Activated T-helper 17 cell treated with anti-CD3 and anti-CD28 coated beads, Interleukin-2, amount 50 U/mL, for 72 hours (primary cell): Measurements from ENCODE around the gene FAM98B. TPM values are rescaled to one million over a fixed set of nuclear protein-coding genes. Genes with fewer than 3 reads are reported as not detected.

Experiments
- ATAC-seq: fragments of 150-1000 bp; cut with Tn5 transposase; replicated peaks from 2 replicates; pipeline ENCODE4 v1.10.0; 2021; ENCODE audit warnings: mild to moderate bottlenecking, moderate library complexity
- H3K27ac Mint-ChIP-seq: one replicate; pipeline ENCODE4 v1.8.0; 2022; ENCODE audit warnings: mixed read lengths
- H3K27me3 Mint-ChIP-seq: one replicate; pipeline ENCODE4 v1.8.0; 2022; ENCODE audit warnings: mixed read lengths
- H3K36me3 Mint-ChIP-seq: one replicate; pipeline ENCODE4 v1.8.0; 2022; ENCODE audit warnings: low read depth, mild to moderate bottlenecking, mixed read lengths
- H3K4me1 Mint-ChIP-seq: one replicate; pipeline ENCODE4 v1.8.0; 2022; ENCODE audit warnings: mixed read lengths
- H3K4me3 Mint-ChIP-seq: one replicate; pipeline ENCODE4 v1.8.0; 2022; ENCODE audit warnings: mild to moderate bottlenecking, mixed read lengths
- H3K9me3 Mint-ChIP-seq: one replicate; pipeline ENCODE4 v1.8.0; 2022; ENCODE audit warnings: mixed read lengths
- total RNA-seq, 2 donors: library from RNA; stranded (reverse); gene quantifications; one replicate each; pipeline ENCODE4 v1.2.3, GENCODE V29; 2022

Gene FAM98B
- total RNA-seq, 2 donors from 2014 or later: 28.5 to 44.5 TPM

DNA sequence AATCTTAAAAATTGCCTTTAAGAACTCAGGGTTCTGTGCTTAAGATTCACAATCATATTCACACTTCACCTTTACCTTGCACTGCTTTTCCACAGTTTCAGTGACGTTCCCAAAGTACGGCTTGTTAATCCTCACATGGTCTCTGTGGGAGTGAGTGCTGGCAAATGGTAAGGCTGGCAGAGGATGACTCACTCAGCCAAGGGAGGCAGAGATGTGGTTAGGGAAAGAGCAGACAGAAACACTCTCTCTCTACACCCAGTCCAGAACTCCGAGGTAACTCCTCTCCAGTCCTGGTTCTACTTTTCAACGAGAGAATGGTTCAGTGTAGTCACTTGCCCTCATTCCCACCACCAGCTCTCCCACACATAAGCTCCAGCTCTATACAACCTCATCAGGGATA, 77.6 kb downstream of the FAM98B start:
- peaks cover 100% of the 10 kb centered on the region for H3K36me3 Mint-ChIP-seq
- peaks cover 83% of the 10 kb centered on the region for H3K4me1 Mint-ChIP-seq
- ATAC-seq: peak; percentile 13
- peak overlapping the region; percentile 74 for H3K4me3 Mint-ChIP-seq
- H3K9me3 Mint-ChIP-seq: no peaks in the 10 kb centered on the region
- H3K27me3 Mint-ChIP-seq: no peaks in the 10 kb centered on the region
- peak overlapping the region; percentile 88 for H3K27ac Mint-ChIP-seq

DNA sequence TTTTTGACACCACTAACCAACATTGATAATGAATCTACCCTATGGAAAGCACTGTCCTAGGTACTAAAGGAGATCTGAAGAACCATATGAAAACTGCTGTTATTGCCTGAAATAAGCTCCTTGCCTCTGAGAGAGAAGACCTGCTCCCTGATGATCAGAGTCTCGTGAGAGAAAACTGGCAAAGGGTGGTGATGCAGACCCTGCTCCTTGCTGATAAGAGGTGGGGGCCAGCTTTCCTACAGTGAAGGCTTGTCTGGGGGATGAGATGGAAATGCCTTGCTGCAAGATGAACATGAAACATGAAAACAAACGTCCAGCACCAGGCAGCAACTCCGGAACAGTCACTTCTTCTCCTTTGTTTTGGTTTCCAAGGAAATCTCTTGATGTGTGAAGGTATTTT, 78.8 kb downstream of the FAM98B start:
- no peak for ATAC-seq
- Mint-ChIP-seq H3K4me1 (peaks cover 91% of the 10 kb centered on the region), H3K27ac (peak overlapping the region; percentile 88), H3K27me3 (no peaks in the 10 kb centered on the region), H3K36me3 (peaks cover 100% of the 10 kb centered on the region), H3K4me3 (peak overlapping the region; percentile 74), H3K9me3 (no peaks in the 10 kb centered on the region)

DNA sequence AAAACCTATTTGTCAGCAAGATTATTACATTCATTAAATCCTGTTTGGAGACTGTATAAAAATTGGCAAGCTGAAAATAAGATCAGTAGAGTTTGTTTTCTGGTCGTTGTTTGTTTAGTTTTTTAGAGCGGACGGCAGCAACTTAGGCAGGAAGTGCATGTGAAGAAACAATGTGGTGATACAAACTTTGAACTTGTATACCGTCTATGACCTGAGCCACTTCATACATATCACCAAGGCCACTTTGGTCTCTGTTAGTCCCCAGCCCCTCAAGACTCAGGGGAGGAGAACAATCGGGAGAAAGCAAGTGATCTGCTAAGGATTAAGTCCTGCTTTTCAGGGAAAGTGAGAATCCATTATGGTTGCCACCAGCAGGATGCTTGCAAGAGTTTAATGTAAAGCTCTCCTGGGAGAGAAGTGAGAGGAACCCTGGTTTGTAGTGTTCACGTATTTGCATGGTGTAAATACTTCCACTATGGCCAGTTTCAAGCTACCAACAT, 79.5 kb downstream of the FAM98B start:
- peak overlapping the region; percentile 74 for H3K4me3 Mint-ChIP-seq
- H3K4me1 Mint-ChIP-seq: peaks cover 89% of the 10 kb centered on the region
- H3K27ac Mint-ChIP-seq: peak overlapping the region; percentile 88
- H3K36me3 Mint-ChIP-seq: peaks cover 100% of the 10 kb centered on the region
- ATAC-seq: no peak
- H3K9me3 Mint-ChIP-seq: no peaks in the 10 kb centered on the region
- no peaks in the 10 kb centered on the region for H3K27me3 Mint-ChIP-seq

DNA sequence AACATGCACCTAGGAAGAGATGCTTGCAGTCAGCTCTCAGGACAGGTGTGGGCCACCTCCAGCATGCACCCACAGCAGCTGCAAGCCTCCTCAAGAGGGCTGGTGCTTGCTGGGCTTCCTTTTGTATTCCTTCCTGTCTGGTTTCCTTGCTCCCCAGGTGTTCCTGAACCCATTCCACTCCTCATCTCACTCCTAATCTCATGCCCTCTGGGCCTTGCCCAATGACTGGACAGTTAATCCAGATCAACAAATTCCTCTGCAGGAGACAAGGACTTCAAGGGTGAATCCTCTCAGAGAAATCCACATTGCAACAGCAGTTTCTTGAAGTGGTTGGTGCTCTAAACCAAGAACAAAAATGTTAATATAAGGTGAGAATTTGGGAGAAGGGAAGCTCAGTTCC, 80.0 kb downstream of the FAM98B start:
- Mint-ChIP-seq H3K9me3 (no peaks in the 10 kb centered on the region), H3K27me3 (no peaks in the 10 kb centered on the region), H3K27ac (peak overlapping the region; percentile 88), H3K4me1 (peaks cover 90% of the 10 kb centered on the region), H3K36me3 (peaks cover 100% of the 10 kb centered on the region), H3K4me3 (peak overlapping the region; percentile 74)
- no peak for ATAC-seq

DNA sequence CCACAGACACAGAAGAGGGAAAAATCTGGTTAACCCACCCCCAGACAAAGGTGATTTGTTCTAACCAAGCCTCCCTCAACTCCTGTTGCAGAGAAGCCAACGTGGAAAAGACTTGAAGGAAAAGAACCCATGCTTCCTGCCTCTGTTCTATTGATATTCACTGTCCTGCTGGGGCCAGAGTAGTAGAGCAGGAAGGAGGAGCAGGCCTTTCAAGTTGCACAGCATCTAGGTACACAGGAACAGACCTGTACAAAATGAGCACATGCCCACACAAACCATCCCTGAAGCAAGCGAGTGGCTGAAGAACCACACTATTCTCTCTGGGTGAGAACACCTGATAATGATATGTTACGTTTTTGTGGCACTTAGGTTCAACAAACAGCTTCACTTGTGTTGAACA, 80.8 kb downstream of the FAM98B start:
- Mint-ChIP-seq H3K9me3 (no peaks in the 10 kb centered on the region), H3K4me3 (peak overlapping the region; percentile 74), H3K36me3 (peaks cover 100% of the 10 kb centered on the region), H3K27ac (peak overlapping the region; percentile 88), H3K4me1 (peaks cover 87% of the 10 kb centered on the region), H3K27me3 (no peaks in the 10 kb centered on the region)
- no peak for ATAC-seq

DNA sequence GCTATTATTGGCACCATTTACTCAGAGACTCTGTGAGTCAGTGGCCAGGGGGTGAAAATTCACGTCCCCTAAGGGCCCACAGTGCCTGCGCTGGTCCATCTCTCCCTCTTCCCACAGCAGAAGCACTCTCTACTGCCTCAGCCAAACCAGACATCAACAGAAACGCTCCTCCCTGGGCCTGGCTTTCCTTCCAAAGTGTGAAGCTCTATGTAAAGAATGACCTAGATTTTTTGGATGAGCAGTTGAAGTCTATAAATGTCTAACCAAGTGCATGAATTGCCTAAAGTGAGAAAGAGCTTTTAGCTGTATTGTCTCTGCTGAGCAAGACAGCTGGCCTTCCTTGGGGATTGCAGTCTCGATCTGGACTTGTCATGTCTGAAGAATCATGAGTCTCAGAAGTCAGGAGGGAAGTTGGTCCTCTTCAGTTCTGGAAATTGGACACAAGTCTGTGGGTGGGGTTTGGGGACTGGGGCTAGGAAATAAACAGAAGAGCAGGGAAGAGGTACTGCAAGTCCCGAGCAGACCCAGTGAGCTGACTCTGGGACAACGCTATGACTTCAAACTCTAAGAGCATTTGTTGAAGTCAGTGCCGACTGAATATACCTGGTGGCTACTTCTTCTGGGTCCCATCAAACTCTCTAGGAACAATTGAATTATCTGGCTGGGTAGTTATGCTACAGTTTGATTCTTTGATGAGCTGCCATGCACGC, 81.7 kb downstream of the FAM98B start:
- H3K27ac Mint-ChIP-seq: peak overlapping the region; percentile 88
- H3K9me3 Mint-ChIP-seq: no peaks in the 10 kb centered on the region
- ATAC-seq: no peak
- no peaks in the 10 kb centered on the region for H3K27me3 Mint-ChIP-seq
- H3K36me3 Mint-ChIP-seq: peaks cover 100% of the 10 kb centered on the region
- H3K4me3 Mint-ChIP-seq: peak overlapping the region; percentile 74
- peaks cover 84% of the 10 kb centered on the region for H3K4me1 Mint-ChIP-seq

DNA sequence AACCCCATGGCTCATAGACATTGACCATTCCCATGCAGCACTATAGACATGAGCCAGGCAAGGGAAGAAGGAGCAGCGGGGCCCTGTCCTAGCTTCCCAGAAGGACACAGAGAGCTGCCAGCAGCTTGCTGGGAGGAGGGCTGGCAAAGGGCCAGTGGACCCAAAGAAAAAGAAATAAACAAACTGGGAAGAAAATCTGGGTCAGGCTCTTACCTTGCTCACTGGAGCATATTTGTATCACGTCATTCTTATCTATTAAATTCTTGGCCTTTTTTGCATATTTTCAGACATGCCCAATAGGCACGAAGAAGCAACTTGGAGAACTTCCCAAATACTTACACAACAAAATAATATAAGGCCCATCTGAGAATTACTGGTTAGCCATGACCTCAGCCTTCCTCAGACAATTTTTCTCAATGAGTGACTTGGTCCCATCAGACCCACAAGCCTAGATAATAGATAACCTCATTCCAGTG, 82.3 kb downstream of the FAM98B start:
- Mint-ChIP-seq H3K36me3 (peaks cover 100% of the 10 kb centered on the region), H3K9me3 (no peaks in the 10 kb centered on the region), H3K4me1 (peaks cover 84% of the 10 kb centered on the region), H3K27me3 (no peaks in the 10 kb centered on the region), H3K27ac (peak overlapping the region; percentile 88), H3K4me3 (peak overlapping the region; percentile 74)
- ATAC-seq: no peak

Other genes starting within 250 kb of the FAM98B start
- under 1 TPM; 0.09 to 0.19 TPM for gene SPRED1, start 201.3 kb upstream of the FAM98B start, total RNA-seq
- 100 to 1,000 TPM; 118 to 164 TPM for gene RASGRP1, start 110.7 kb downstream of the FAM98B start, total RNA-seq